Testis (tissue), 2 donors: ENCODE measurements around the gene DDAH2.

Experiments
- POLR2A ChIP-seq: fragments of 450-650 bp; IDR thresholded peaks from one replicate; pipeline ENCODE4 v1.6.1; 2017; ENCODE audit warnings: antibody characterized with exemption, mild to moderate bottlenecking, moderate library complexity
- TF ChIP-seq, protein P1 (sequence below), 3 experiments: fragments of 450-650 bp in 2 of 3; fragments of 200-600 bp in 1 of 3; sonication (generic) in 1 of 3; IDR thresholded peaks; one replicate each; pipeline ENCODE4 v1.5.1; 2016 to 2019; ENCODE audit warnings: antibody characterized with exemption in 3 of 3, mild to moderate bottlenecking in 2 of 3, moderate library complexity in 1 of 3

DNA sequence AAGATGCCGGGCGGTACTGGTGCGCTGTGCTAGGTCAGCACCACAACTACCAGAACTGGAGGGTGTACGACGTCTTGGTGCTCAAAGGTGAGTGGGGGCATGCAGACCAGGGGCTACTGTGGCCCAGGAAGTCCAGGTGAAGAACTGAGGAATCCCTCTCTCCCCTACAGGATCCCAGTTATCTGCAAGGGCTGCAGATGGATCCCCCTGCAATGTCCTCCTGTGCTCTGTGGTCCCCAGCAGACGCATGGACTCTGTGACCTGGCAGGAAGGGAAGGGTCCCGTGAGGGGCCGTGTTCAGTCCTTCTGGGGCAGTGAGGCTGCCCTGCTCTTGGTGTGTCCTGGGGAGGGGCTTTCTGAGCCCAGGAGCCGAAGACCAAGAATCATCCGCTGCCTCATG lies 21.4 kb downstream of the DDAH2 start:
- no peak for TF ChIP-seq POLR2A
- TF ChIP-seq, protein P1, sequence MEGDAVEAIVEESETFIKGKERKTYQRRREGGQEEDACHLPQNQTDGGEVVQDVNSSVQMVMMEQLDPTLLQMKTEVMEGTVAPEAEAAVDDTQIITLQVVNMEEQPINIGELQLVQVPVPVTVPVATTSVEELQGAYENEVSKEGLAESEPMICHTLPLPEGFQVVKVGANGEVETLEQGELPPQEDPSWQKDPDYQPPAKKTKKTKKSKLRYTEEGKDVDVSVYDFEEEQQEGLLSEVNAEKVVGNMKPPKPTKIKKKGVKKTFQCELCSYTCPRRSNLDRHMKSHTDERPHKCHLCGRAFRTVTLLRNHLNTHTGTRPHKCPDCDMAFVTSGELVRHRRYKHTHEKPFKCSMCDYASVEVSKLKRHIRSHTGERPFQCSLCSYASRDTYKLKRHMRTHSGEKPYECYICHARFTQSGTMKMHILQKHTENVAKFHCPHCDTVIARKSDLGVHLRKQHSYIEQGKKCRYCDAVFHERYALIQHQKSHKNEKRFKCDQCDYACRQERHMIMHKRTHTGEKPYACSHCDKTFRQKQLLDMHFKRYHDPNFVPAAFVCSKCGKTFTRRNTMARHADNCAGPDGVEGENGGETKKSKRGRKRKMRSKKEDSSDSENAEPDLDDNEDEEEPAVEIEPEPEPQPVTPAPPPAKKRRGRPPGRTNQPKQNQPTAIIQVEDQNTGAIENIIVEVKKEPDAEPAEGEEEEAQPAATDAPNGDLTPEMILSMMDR (IDR thresholded peaks at IDR 0.05), result no peak
